Measurements from ENCODE around the gene CCDC121. TPM values are rescaled to one million over a fixed set of nuclear protein-coding genes. Genes with fewer than 3 reads are reported as not detected.

The CCDC121 gene
- total and polyA plus RNA-seq, 4 donors, result 1.8 to 12.8 (median 3.5) TPM

DNA sequence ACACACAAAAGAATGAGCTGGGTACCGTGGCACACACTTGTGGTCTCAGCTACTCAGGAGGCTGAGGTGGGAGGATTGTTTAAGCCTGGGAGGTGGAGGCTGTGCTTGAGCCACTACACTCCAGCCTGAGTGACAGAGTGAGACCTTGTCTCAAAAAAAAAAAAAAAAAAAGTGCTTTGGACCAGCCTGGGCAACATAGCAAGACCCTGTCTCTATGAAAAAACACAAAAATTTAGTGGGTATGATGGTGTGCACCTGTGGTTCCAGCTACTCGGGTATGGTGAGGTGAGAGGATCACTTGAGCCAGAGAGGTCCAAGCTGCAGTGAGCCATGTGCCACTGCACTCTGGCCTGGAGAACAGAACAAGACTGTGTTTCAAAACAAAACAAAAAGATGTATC lies 35.6 kb downstream of the CCDC121 start:
- DNase-seq (no peak), ATAC-seq (ENCODE audit: insufficient read depth, low FRiP score) (no peak)
- Histone ChIP-seq H3K9ac (ENCODE audit: insufficient read depth in 1 of 2, low read length in 2 of 2) (no peak overlapping the region), H3K27ac (ENCODE audit: low read depth in 1 of 2, low read length in 1 of 2) (no peak overlapping the region), H3K4me1 (ENCODE audit: control insufficient read depth in 5 of 5, insufficient read depth in 5 of 5, low read length in 5 of 5) (no peaks in the 10 kb centered on the region), H3K27me3 (ENCODE audit: control insufficient read depth in 3 of 3, insufficient read depth in 3 of 3, low read length in 2 of 3) (no peaks in the 10 kb centered on the region), H3K36me3 (ENCODE audit: control insufficient read depth in 4 of 4, insufficient read depth in 4 of 4, low read length in 4 of 4) (peaks cover 0 to 3% (median 0%) of the 10 kb centered on the region in 4 donors), H3K4me3 (no peak overlapping the region), H3K9me3 (ENCODE audit: control insufficient read depth in 4 of 4, insufficient read depth in 3 of 4, low read length in 3 of 4) (peaks cover 0 to 5% (median 2%) of the 10 kb centered on the region in 4 donors)
- TF ChIP-seq, protein P1, sequence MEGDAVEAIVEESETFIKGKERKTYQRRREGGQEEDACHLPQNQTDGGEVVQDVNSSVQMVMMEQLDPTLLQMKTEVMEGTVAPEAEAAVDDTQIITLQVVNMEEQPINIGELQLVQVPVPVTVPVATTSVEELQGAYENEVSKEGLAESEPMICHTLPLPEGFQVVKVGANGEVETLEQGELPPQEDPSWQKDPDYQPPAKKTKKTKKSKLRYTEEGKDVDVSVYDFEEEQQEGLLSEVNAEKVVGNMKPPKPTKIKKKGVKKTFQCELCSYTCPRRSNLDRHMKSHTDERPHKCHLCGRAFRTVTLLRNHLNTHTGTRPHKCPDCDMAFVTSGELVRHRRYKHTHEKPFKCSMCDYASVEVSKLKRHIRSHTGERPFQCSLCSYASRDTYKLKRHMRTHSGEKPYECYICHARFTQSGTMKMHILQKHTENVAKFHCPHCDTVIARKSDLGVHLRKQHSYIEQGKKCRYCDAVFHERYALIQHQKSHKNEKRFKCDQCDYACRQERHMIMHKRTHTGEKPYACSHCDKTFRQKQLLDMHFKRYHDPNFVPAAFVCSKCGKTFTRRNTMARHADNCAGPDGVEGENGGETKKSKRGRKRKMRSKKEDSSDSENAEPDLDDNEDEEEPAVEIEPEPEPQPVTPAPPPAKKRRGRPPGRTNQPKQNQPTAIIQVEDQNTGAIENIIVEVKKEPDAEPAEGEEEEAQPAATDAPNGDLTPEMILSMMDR (IDR thresholded peaks at IDR 0.05; ENCODE audit: control extremely low read depth, extremely low read depth), result no peak
- 97 to 100% methylated on average over 2 of the region's 2 CpGs for WGBS, 2 donors

DNA sequence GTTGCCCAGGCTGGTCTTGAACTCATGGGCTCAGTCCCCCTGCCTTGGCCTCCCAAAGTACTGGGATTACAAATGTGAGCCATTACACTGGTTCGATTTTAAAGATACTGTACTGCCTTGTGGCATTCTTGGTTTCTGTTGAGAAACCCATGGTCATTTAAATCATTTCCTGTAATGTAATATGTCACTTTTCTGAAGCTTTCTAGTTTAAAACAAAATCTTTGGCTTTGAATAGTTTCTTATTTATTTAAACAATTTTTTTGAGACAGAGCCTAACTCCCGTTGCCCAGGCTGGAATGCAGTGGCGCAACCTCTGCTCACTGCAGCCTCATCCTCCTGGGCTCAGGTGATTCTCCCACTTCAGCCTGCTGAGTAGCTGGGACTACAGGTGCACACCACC lies 37.1 kb downstream of the CCDC121 start:
- Histone ChIP-seq H3K27ac (ENCODE audit: low read depth in 1 of 2, low read length in 1 of 2) (no peak overlapping the region), H3K9ac (ENCODE audit: insufficient read depth in 1 of 2, low read length in 2 of 2) (no peak overlapping the region), H3K4me3 (no peak overlapping the region), H3K9me3 (ENCODE audit: control insufficient read depth in 4 of 4, insufficient read depth in 3 of 4, low read length in 3 of 4) (peaks cover 0 to 5% (median 2%) of the 10 kb centered on the region in 4 donors), H3K4me1 (ENCODE audit: control insufficient read depth in 5 of 5, insufficient read depth in 5 of 5, low read length in 5 of 5) (no peaks in the 10 kb centered on the region), H3K27me3 (ENCODE audit: control insufficient read depth in 3 of 3, insufficient read depth in 3 of 3, low read length in 2 of 3) (no peaks in the 10 kb centered on the region), H3K36me3 (ENCODE audit: control insufficient read depth in 4 of 4, insufficient read depth in 4 of 4, low read length in 4 of 4) (peaks cover 0 to 3% (median 0%) of the 10 kb centered on the region in 4 donors)
- TF ChIP-seq, protein P1 (IDR thresholded peaks at IDR 0.05; ENCODE audit: control extremely low read depth, extremely low read depth), result no peak
- ATAC-seq (ENCODE audit: insufficient read depth, low FRiP score) (no peak), DNase-seq (no peak)
- WGBS, 2 donors, result 61 to 78% methylated on average over 3 of the region's 3 CpGs

GRCh38 chr2:27588308-27588707 lies 40.5 kb downstream of the CCDC121 start:
- peaks cover 0 to 14% (median 2%) of the 10 kb centered on the region in 5 donors for H3K4me1 ChIP-seq (ENCODE audit: control insufficient read depth in 5 of 5, insufficient read depth in 5 of 5, low read length in 5 of 5)
- DNase-seq (no peak), ATAC-seq (ENCODE audit: insufficient read depth, low FRiP score) (no peak)
- H3K27me3 ChIP-seq (ENCODE audit: control insufficient read depth in 3 of 3, insufficient read depth in 3 of 3, low read length in 2 of 3), result no peaks in the 10 kb centered on the region
- peaks cover 0 to 2% (median 0%) of the 10 kb centered on the region in 4 donors for H3K36me3 ChIP-seq (ENCODE audit: control insufficient read depth in 4 of 4, insufficient read depth in 4 of 4, low read length in 4 of 4)
- no peak overlapping the region for H3K4me3 ChIP-seq
- 99% methylated on average over 2 of the region's 2 CpGs for WGBS, 2 donors
- H3K27ac ChIP-seq (ENCODE audit: low read depth in 1 of 2, low read length in 1 of 2), result no peak overlapping the region
- peaks cover 0 to 3% (median 0%) of the 10 kb centered on the region in 4 donors for H3K9me3 ChIP-seq (ENCODE audit: control insufficient read depth in 4 of 4, insufficient read depth in 3 of 4, low read length in 3 of 4)
- TF ChIP-seq, protein P1 (IDR thresholded peaks at IDR 0.05; ENCODE audit: control extremely low read depth, extremely low read depth), result no peak
- no peak overlapping the region for H3K9ac ChIP-seq (ENCODE audit: insufficient read depth in 1 of 2, low read length in 2 of 2)

- ATAC-seq (ENCODE audit: insufficient read depth, low FRiP score) (no peak), DNase-seq (no peak)
- Histone ChIP-seq H3K9ac (ENCODE audit: insufficient read depth in 1 of 2, low read length in 2 of 2) (no peak overlapping the region), H3K9me3 (ENCODE audit: control insufficient read depth in 4 of 4, insufficient read depth in 3 of 4, low read length in 3 of 4) (peaks cover 0 to 3% (median 0%) of the 10 kb centered on the region in 4 donors), H3K27me3 (ENCODE audit: control insufficient read depth in 3 of 3, insufficient read depth in 3 of 3, low read length in 2 of 3) (no peaks in the 10 kb centered on the region), H3K4me1 (ENCODE audit: control insufficient read depth in 5 of 5, insufficient read depth in 5 of 5, low read length in 5 of 5) (peaks cover 0 to 17% (median 5%) of the 10 kb centered on the region in 5 donors), H3K4me3 (no peak overlapping the region), H3K27ac (ENCODE audit: low read depth in 1 of 2, low read length in 1 of 2) (no peak overlapping the region), H3K36me3 (ENCODE audit: control insufficient read depth in 4 of 4, insufficient read depth in 4 of 4, low read length in 4 of 4) (peaks cover 0 to 3% (median 0%) of the 10 kb centered on the region in 4 donors)
- 91 to 95% methylated on average over 2 of the region's 2 CpGs for WGBS, 2 donors
- TF ChIP-seq, protein P1 (IDR thresholded peaks at IDR 0.05; ENCODE audit: control extremely low read depth, extremely low read depth), result no peak
Measured at GRCh38 chr2:27587025-27587424, 41.8 kb downstream of the CCDC121 start.

Measured in lung (tissue), 12 donors.